Measurements from ENCODE around the gene MACROD2. TPM values are rescaled to one million over a fixed set of nuclear protein-coding genes. Genes with fewer than 3 reads are reported as not detected.

The MACROD2 gene
- total RNA-seq, 1 donor from 2014 or later, result 1.6 TPM

- DNase-seq (ENCODE audit: low read depth) (no peak), FAIRE-seq (no peak)
- Histone ChIP-seq H3K4me3 (ENCODE audit: low read depth, low read length) (no peak overlapping the region), H3K36me3 (ENCODE audit: control insufficient read depth, insufficient read depth, low read length) (no peaks in the 10 kb centered on the region), H3K27me3 (ENCODE audit: control insufficient read depth, insufficient read depth, low read length) (no peaks in the 10 kb centered on the region)
- no peak for TF ChIP-seq CTCF (IDR thresholded peaks at IDR 0.05; ENCODE audit: insufficient read depth, low read length, severe bottlenecking)
Measured at GRCh38 chr20:15772826-15773225, 1777.5 kb downstream of the MACROD2 start.

- TF ChIP-seq CTCF (IDR thresholded peaks at IDR 0.05; ENCODE audit: insufficient read depth, low read length, severe bottlenecking), result no peak
- Histone ChIP-seq H3K27me3 (ENCODE audit: control insufficient read depth, insufficient read depth, low read length) (no peaks in the 10 kb centered on the region), H3K36me3 (ENCODE audit: control insufficient read depth, insufficient read depth, low read length) (no peaks in the 10 kb centered on the region), H3K4me3 (ENCODE audit: low read depth, low read length) (no peak overlapping the region)
- DNase-seq (ENCODE audit: low read depth) (no peak), FAIRE-seq (no peak)
Measured at GRCh38 chr20:15774926-15775325, 1779.6 kb downstream of the MACROD2 start.

GRCh38 chr20:15776770-15777466, 1781.6 kb downstream of the MACROD2 start:
- FAIRE-seq (no peak), DNase-seq (ENCODE audit: low read depth) (no peak)
- Histone ChIP-seq H3K27me3 (ENCODE audit: control insufficient read depth, insufficient read depth, low read length) (no peaks in the 10 kb centered on the region), H3K4me3 (ENCODE audit: low read depth, low read length) (no peak overlapping the region), H3K36me3 (ENCODE audit: control insufficient read depth, insufficient read depth, low read length) (no peaks in the 10 kb centered on the region)
- no peak for TF ChIP-seq CTCF (IDR thresholded peaks at IDR 0.05; ENCODE audit: insufficient read depth, low read length, severe bottlenecking)

GRCh38 chr20:15784020-15784419, 1788.7 kb downstream of the MACROD2 start:
- FAIRE-seq (no peak), DNase-seq (ENCODE audit: low read depth) (peak; percentile 53)
- H3K36me3 ChIP-seq (ENCODE audit: control insufficient read depth, insufficient read depth, low read length), result no peaks in the 10 kb centered on the region
- no peak for TF ChIP-seq CTCF (IDR thresholded peaks at IDR 0.05; ENCODE audit: insufficient read depth, low read length, severe bottlenecking)
- H3K4me3 ChIP-seq (ENCODE audit: low read depth, low read length), result no peak overlapping the region
- no peaks in the 10 kb centered on the region for H3K27me3 ChIP-seq (ENCODE audit: control insufficient read depth, insufficient read depth, low read length)

GRCh38 chr20:15789079-15789478, 1793.8 kb downstream of the MACROD2 start:
- Histone ChIP-seq H3K36me3 (ENCODE audit: control insufficient read depth, insufficient read depth, low read length) (no peaks in the 10 kb centered on the region), H3K27me3 (ENCODE audit: control insufficient read depth, insufficient read depth, low read length) (no peaks in the 10 kb centered on the region), H3K4me3 (ENCODE audit: low read depth, low read length) (no peak overlapping the region)
- TF ChIP-seq CTCF (IDR thresholded peaks at IDR 0.05; ENCODE audit: insufficient read depth, low read length, severe bottlenecking), result no peak
- DNase-seq (ENCODE audit: low read depth) (no peak), FAIRE-seq (no peak)

- Histone ChIP-seq H3K4me3 (ENCODE audit: low read depth, low read length) (no peak overlapping the region), H3K27me3 (ENCODE audit: control insufficient read depth, insufficient read depth, low read length) (no peaks in the 10 kb centered on the region), H3K36me3 (ENCODE audit: control insufficient read depth, insufficient read depth, low read length) (no peaks in the 10 kb centered on the region)
- no peak for DNase-seq (ENCODE audit: low read depth)
- FAIRE-seq, result no peak
- TF ChIP-seq CTCF (IDR thresholded peaks at IDR 0.05; ENCODE audit: insufficient read depth, low read length, severe bottlenecking), result no peak
Measured at GRCh38 chr20:15792855-15793254, 1797.5 kb downstream of the MACROD2 start.

Measured in bronchial epithelial cell (primary cell).